GM12878 (cell line): ENCODE results near the gene TPRN.

ENCODE experiments used
- ATF2 ChIP-seq: IDR thresholded peaks from 2 replicates; pipeline ENCODE4 v1.6.1; 2012; ENCODE audit warnings: low read length, inconsistent platforms
- BHLHE40 ChIP-seq, 2 experiments: fragments of 450-650 bp in 1 of 2; IDR thresholded peaks; 2 replicates each; pipeline ENCODE4 v1.6.1; 2011 to 2017; ENCODE audit warnings: low read depth in 2 of 2, borderline replicate concordance in 1 of 2, improper control_type of control experiment in 1 of 2, low read length in 1 of 2, mild to moderate bottlenecking in 1 of 2
- BRCA1 ChIP-seq: IDR thresholded peaks from 2 replicates; pipeline ENCODE4 v1.6.1; 2011; ENCODE audit warnings: low read depth, low read length, improper control_type of control experiment
- CHD2 ChIP-seq: IDR thresholded peaks from 2 replicates; pipeline ENCODE4 v1.6.1; 2011; ENCODE audit warnings: low read depth, low read length, improper control_type of control experiment, borderline replicate concordance
- CTCF ChIP-seq, 3 experiments: IDR thresholded peaks in 2 of 3; conservative IDR thresholded peaks in 1 of 3; 2 replicates each; pipeline ENCODE4 v1.5.1; 2011; ENCODE audit warnings: low read depth in 3 of 3, low read length in 3 of 3, mild to moderate bottlenecking in 3 of 3, control low read depth in 2 of 3, moderate library complexity in 2 of 3, inconsistent platforms in 1 of 3, mixed read lengths in 1 of 3; ENCODE audit not compliant: control insufficient read depth in 2 of 3, insufficient read depth in 1 of 3; ENCODE audit errors: extremely low read depth in 1 of 3
- EZH2 ChIP-seq: IDR thresholded peaks from 2 replicates; pipeline ENCODE4 v1.6.1; 2012; ENCODE audit warnings: low read depth, mild to moderate bottlenecking, control low read depth, inconsistent platforms, low read length, borderline replicate concordance; ENCODE audit not compliant: control insufficient read depth
- NR2C2 ChIP-seq: IDR thresholded peaks from 2 replicates; pipeline ENCODE4 v1.6.1; 2011; ENCODE audit warnings: borderline replicate concordance, low read depth; ENCODE audit not compliant: control insufficient read depth, insufficient read length
- PBX3 ChIP-seq: IDR thresholded peaks from 2 replicates; pipeline ENCODE4 v1.6.1; 2011; ENCODE audit warnings: mild to moderate bottlenecking, low read depth, low read length, moderate library complexity; ENCODE audit not compliant: insufficient replicate concordance
- USF2 ChIP-seq: IDR thresholded peaks from 2 replicates; pipeline ENCODE4 v1.6.1; 2011; ENCODE audit warnings: low read depth, low read length, improper control_type of control experiment, borderline replicate concordance

GRCh38 chr9:137215196-137215986, 14.8 kb upstream of the TPRN start:
- TF ChIP-seq USF2 (no peak), CTCF (IDR thresholded peaks at IDR 0.05 in 2 of 3, conservative IDR thresholded peaks at IDR 0.05 in 1 of 3; ENCODE audit: control insufficient read depth in 2 of 3, extremely low read depth in 1 of 3, insufficient read depth in 1 of 3, low read depth in 3 of 3, low read length in 3 of 3) (no peak), NR2C2 (no peak), PBX3 (no peak), CHD2 (no peak), ATF2 (no peak), BRCA1 (no peak), BHLHE40 (IDR thresholded peaks at IDR 0.05; ENCODE audit: borderline replicate concordance in 1 of 2, low read depth in 2 of 2, low read length in 1 of 2) (no peak), EZH2 (no peak)
